ENCODE measurements around the gene USP44.

- TF ChIP-seq CTCF (IDR thresholded peaks at IDR 0.05; ENCODE audit: low read depth, low read length): no peak
- no peak for TF ChIP-seq EZH2phosphoT487 (IDR thresholded peaks at IDR 0.05; ENCODE audit: low read depth)
These were observed 56.4 kb downstream of the USP44 start for GRCh38 chr12:95494888-95495287.

All from OCI-LY3 (cell line).